ENCODE results near the gene MOGAT3. TPM values are rescaled to one million over a fixed set of nuclear protein-coding genes. Genes with fewer than 3 reads are reported as not detected.

MOGAT3 gene
- polyA plus RNA-seq, 1 donor (not counting 4 experiments of a cell fraction or from before 2014, with no cell fraction given), result not detected

DNA sequence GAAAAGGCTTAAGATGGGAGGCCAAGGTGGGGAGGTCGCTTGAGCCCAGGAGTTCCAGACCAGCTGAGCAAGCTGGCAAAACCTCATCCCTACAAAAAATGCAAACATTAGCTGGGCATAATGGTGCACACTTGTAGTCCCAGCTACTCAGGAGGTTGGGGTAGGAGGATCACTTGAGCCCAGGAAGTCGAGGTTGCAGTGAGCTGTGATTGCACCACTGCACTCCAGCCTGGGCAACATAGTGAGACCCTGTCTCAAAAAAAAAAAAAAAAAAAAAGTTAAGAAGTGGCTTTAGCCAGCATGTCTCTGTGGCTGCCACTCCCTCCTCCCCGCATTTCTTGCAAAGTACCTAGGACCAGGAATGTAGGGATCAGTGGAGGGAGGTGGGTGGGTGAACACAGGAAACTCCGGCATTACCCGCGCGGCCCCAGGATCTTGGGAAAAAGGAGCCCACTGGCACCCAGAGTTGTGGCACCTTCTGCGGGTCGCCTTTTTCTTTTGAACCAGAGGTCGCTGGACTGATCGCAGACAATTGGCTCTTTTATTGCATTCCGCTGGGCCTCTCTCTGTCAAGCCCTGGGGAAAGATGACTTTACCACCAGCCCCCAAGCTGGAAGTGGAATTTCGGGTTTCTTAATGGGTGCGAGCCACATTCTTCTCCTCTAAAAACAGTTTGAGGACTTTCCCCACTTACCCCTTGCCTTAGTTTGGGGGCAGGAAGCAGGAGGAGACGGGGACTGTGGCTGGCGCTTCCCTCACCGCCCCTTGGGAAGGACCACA is 39.0 kb downstream of the MOGAT3 start:
- FAIRE-seq (no peak), DNase-seq (ENCODE audit: low read depth, low spot score) (no peak)
- no peak overlapping the region for H3K4me3 ChIP-seq (ENCODE audit: control insufficient read depth in 2 of 3, extremely low read depth in 1 of 3, insufficient read depth in 2 of 3, low read depth in 1 of 3, low read length in 3 of 3)
- H3K27me3 ChIP-seq (ENCODE audit: control insufficient read depth, extremely low read depth, insufficient read depth, low read length), result peaks cover 21% of the 10 kb centered on the region
- no peaks in the 10 kb centered on the region for H4K20me1 ChIP-seq (ENCODE audit: control insufficient read depth, extremely low read depth, insufficient read depth, low read length)
- no peaks in the 10 kb centered on the region for H3K9me3 ChIP-seq (ENCODE audit: control insufficient read depth, low read depth, low read length)
- no peak overlapping the region for H2AFZ ChIP-seq (ENCODE audit: control insufficient read depth, low read length)
- peak overlapping the region; percentile 39 for H3K4me2 ChIP-seq (ENCODE audit: control insufficient read depth, extremely low read depth, insufficient read depth, low read depth, low read length)
- H3K36me3 ChIP-seq (ENCODE audit: control insufficient read depth in 2 of 2, extremely low read depth in 1 of 2, insufficient read depth in 2 of 2, low read length in 2 of 2), result peaks cover 21 to 31% of the 10 kb centered on the region in 2 experiments
- dilution Hi-C loops (cut with MboI; ENCODE audit: extremely low pct_ligation_motif_present, low sequenced_read_pairs), result no loop called here
- H3K79me2 ChIP-seq (ENCODE audit: control insufficient read depth, insufficient read depth, low read length), result no peaks in the 10 kb centered on the region
- H3K4me1 ChIP-seq (ENCODE audit: control insufficient read depth, extremely low read depth, insufficient read depth, low read length), result peaks cover 26% of the 10 kb centered on the region
- TF ChIP-seq EZH2 (IDR thresholded peaks at IDR 0.05; ENCODE audit: low read length), result no peak
- TF ChIP-seq, protein P1, sequence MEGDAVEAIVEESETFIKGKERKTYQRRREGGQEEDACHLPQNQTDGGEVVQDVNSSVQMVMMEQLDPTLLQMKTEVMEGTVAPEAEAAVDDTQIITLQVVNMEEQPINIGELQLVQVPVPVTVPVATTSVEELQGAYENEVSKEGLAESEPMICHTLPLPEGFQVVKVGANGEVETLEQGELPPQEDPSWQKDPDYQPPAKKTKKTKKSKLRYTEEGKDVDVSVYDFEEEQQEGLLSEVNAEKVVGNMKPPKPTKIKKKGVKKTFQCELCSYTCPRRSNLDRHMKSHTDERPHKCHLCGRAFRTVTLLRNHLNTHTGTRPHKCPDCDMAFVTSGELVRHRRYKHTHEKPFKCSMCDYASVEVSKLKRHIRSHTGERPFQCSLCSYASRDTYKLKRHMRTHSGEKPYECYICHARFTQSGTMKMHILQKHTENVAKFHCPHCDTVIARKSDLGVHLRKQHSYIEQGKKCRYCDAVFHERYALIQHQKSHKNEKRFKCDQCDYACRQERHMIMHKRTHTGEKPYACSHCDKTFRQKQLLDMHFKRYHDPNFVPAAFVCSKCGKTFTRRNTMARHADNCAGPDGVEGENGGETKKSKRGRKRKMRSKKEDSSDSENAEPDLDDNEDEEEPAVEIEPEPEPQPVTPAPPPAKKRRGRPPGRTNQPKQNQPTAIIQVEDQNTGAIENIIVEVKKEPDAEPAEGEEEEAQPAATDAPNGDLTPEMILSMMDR (optimal IDR thresholded peaks at IDR 0.05 in 1 of 3, IDR thresholded peaks at IDR 0.05 in 1 of 3, conservative IDR thresholded peaks at IDR 0.05 in 1 of 3; ENCODE audit: extremely low read depth in 1 of 3, insufficient read depth in 2 of 3, low read length in 3 of 3), result no peak
- H3K27ac ChIP-seq (ENCODE audit: control insufficient read depth, insufficient read depth, low read length), result no peak overlapping the region
- no peak overlapping the region for H3K9ac ChIP-seq (ENCODE audit: control insufficient read depth, extremely low read depth, insufficient read depth, low read length)
- no peaks in the 10 kb centered on the region for H3K9me1 ChIP-seq (ENCODE audit: control insufficient read depth, extremely low read depth, insufficient read depth, low read length)

DNA sequence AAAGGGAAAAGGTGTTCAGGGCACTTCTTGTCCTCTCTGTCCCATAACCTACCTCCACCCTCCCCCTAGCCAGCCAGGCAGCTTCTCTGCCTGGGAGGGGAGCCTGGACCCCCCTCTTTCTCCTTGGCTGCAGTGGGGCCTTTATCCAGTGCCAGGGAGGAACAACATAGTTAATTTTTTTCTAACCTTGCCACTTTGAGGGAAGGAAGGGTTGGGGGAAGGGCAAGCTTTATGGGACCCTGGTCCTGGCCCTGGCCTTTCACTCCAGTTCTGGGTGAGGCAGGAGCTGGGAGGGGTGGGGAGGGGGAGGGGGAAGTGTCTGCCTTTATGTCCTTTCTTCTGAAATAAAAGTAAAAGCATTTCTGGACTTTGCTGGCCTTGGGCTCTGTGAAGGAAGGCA is 39.9 kb downstream of the MOGAT3 start:
- FAIRE-seq (no peak), DNase-seq (ENCODE audit: low read depth, low spot score) (no peak)
- TF ChIP-seq, protein P1 (optimal IDR thresholded peaks at IDR 0.05 in 1 of 3, IDR thresholded peaks at IDR 0.05 in 1 of 3, conservative IDR thresholded peaks at IDR 0.05 in 1 of 3; ENCODE audit: extremely low read depth in 1 of 3, insufficient read depth in 2 of 3, low read length in 3 of 3), result no peak
- TF ChIP-seq EZH2 (IDR thresholded peaks at IDR 0.05; ENCODE audit: low read length), result no peak
- dilution Hi-C loops (cut with MboI; ENCODE audit: extremely low pct_ligation_motif_present, low sequenced_read_pairs), result no loop called here
- Histone ChIP-seq H3K36me3 (ENCODE audit: control insufficient read depth in 2 of 2, extremely low read depth in 1 of 2, insufficient read depth in 2 of 2, low read length in 2 of 2) (peaks cover 21 to 40% of the 10 kb centered on the region in 2 experiments), H3K4me3 (ENCODE audit: control insufficient read depth in 2 of 3, extremely low read depth in 1 of 3, insufficient read depth in 2 of 3, low read depth in 1 of 3, low read length in 3 of 3) (no peak overlapping the region), H3K4me2 (ENCODE audit: control insufficient read depth, extremely low read depth, insufficient read depth, low read depth, low read length) (no peak overlapping the region), H3K79me2 (ENCODE audit: control insufficient read depth, insufficient read depth, low read length) (peaks cover 7% of the 10 kb centered on the region), H3K9me1 (ENCODE audit: control insufficient read depth, extremely low read depth, insufficient read depth, low read length) (no peaks in the 10 kb centered on the region), H3K9me3 (ENCODE audit: control insufficient read depth, low read depth, low read length) (no peaks in the 10 kb centered on the region), H3K4me1 (ENCODE audit: control insufficient read depth, extremely low read depth, insufficient read depth, low read length) (peaks cover 33% of the 10 kb centered on the region), H4K20me1 (ENCODE audit: control insufficient read depth, extremely low read depth, insufficient read depth, low read length) (no peaks in the 10 kb centered on the region), H3K27me3 (ENCODE audit: control insufficient read depth, extremely low read depth, insufficient read depth, low read length) (peaks cover 12% of the 10 kb centered on the region), H2AFZ (ENCODE audit: control insufficient read depth, low read length) (no peak overlapping the region), H3K9ac (ENCODE audit: control insufficient read depth, extremely low read depth, insufficient read depth, low read length) (no peak overlapping the region), H3K27ac (ENCODE audit: control insufficient read depth, insufficient read depth, low read length) (no peak overlapping the region)

Measured in keratinocyte (primary cell).